GM18873 (cell line): ENCODE data around the gene IQGAP2.

Experiments
- ATAC-seq: cut with Tn5 transposase; IDR thresholded peaks from one replicate; pipeline ENCODE4 v1.9.1; 2021; ENCODE audit warnings: mild to moderate bottlenecking, moderate library complexity, moderate number of reproducible peaks; ENCODE audit not compliant: unreplicated experiment, low FRiP score

IQGAP2 gene

GRCh38 chr5:76693141-76693540 is 290.1 kb downstream of the IQGAP2 start:
- ATAC-seq: no peak

- ATAC-seq: no peak
Observed at GRCh38 chr5:76694317-76694716, 291.2 kb downstream of the IQGAP2 start.

GRCh38 chr5:76695346-76695745 is 292.3 kb downstream of the IQGAP2 start:
- no peak for ATAC-seq

GRCh38 chr5:76696251-76696650 is 293.2 kb downstream of the IQGAP2 start:
- ATAC-seq: no peak

GRCh38 chr5:76697670-76698069 is 294.6 kb downstream of the IQGAP2 start:
- no peak for ATAC-seq

DNA sequence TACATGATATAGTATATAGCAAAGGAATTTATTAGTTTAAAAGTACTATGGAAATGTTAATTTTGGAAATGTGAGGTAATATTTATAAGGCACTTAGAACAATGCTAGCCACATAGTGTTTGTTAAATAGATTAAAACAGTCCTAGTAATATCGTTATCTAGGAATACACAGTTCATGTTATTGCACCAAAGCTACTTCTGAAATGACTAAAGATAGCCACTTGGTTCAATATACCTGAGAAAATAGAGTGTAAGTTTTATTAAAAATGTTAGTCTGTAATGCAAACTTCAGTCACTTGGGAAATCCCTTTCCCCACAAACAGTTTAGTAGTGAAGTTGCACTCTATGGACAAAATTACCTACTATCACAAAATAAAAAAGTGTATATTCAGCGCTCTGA is 297.5 kb downstream of the IQGAP2 start:
- no peak for ATAC-seq

GRCh38 chr5:76701298-76701697 is 298.2 kb downstream of the IQGAP2 start:
- ATAC-seq: no peak

- ATAC-seq: no peak
Observed at GRCh38 chr5:76703707-76704106, 300.6 kb downstream of the IQGAP2 start.

- ATAC-seq: no peak
Observed at GRCh38 chr5:76704131-76704663, 301.1 kb downstream of the IQGAP2 start.

GRCh38 chr5:76705574-76705973 is 302.5 kb downstream of the IQGAP2 start:
- no peak for ATAC-seq

DNA sequence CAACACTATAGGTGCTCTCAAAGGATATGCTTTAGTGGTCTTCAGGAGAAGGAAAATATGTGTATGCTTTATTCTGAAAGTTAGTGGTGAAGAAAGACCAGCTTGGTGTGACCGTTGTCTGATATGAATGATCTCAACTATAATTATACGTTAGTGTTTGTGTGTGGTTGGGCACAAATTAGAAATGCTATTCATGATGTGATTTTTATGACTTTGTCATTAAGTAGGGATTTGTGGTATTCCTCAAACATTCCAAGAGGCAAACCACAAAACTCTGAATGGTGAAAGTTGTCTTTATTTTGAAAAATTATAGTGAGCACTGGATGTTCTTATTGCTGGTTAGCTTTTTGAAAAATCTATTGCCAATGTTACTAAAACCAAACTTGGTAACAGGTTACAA is 306.7 kb downstream of the IQGAP2 start:
- no peak for ATAC-seq

DNA sequence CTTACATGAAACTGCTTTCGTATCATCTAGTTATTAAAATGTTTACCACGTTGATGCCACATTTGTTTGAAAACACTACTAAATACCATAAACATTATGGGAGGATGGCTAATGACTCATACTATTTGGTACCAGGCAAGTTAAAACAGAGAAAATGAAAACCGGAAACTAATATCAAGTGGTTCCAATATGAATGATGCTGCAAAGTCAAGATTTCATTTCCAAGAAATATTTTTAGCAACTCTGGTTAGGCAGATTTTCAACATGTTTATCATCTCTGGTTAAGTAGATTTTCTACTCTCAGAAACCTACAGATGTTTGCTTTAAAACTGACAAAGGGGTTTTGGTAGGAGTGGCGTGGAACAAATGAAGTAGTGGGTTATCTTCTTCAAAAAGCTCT is 307.9 kb downstream of the IQGAP2 start:
- no peak for ATAC-seq

DNA sequence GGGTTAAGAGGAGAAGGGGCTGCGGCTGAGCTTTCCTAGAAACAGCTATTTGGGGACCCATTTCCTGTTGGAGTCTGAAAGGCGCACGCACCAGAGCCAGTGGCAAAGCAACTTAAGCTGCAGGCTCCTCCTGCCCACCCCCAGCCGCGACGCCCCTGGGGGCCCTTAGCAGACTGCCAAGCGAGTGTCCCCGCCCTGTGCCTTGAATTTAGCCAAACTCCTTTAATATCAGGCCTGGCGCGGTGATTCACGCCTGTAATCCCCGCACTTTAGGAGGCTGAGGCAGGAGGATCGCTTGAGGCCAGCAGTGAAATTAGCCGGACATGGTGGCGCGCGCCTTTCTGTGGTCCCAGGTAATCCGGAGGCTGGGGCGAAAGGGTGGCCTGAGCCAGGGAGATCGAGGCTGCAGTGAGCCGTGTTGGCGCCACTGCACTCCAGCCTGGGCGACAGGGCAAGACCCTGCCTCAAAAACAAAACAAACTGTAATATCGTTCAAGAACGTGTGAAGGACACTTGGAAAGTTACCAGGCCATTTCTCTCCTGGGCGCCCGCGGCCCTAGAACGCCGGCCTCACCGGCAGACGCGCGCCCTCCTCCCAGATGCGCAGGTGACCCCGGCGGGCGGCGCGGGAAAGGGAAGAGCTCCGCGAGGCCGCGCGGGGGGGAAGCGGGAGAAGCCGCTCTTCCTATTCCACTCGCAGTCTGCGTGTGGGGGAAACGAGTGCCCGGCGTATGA is 311.8 kb downstream of the IQGAP2 start:
- ATAC-seq: no peak

DNA sequence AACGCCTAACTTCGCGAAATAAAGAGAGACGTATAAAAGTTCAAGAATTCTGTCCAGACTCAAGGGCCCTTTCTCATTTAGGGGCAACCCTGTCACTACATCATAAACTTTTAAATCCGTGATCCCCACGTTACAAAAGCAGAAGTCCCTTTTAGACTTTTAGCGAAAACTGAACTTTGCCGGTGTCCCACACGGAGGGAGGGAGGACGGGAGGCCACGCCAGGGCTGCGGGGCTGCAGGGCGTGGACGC is 312.3 kb downstream of the IQGAP2 start:
- ATAC-seq: no peak

DNA sequence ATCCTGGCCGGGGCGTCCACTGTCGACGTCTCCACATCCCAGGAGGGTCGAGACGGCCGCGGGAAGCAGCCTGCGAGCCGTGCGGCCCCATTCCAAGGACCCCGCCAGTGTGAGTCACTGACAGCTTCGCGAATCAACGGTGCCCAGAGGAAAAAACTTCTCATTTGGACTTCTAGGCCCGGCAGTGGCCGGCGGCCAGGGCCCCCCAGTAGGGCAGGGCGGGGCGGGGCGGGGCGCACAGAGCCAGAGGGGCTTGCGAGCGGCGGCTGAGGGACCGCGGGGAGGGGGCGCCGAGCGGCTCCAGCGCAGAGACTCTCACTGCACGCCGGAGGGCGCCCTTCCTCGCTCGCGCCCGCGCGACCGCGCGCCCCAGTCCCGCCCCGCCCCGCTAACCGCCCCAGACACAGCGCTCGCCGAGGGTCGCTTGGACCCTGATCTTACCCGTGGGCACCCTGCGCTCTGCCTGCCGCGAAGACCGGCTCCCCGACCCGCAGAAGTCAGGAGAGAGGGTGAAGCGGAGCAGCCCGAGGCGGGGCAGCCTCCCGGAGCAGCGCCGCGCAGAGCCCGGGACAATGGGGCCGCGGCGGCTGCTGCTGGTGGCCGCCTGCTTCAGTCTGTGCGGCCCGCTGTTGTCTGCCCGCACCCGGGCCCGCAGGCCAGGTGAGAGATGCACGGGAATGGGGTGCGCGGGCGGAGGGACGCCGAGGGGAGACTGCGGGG is 312.8 kb downstream of the IQGAP2 start, which contains the start of gene F2R:
F2R (plus strand) TSS at position 391 of the 720 bp plus-strand sequence; CDS start at position 573, 182 bp downstream.
- ATAC-seq: no peak

- no peak for ATAC-seq
Observed at GRCh38 chr5:76716456-76717157, 313.5 kb downstream of the IQGAP2 start.

GRCh38 chr5:76717222-76718083 is 314.4 kb downstream of the IQGAP2 start:
- no peak for ATAC-seq

DNA sequence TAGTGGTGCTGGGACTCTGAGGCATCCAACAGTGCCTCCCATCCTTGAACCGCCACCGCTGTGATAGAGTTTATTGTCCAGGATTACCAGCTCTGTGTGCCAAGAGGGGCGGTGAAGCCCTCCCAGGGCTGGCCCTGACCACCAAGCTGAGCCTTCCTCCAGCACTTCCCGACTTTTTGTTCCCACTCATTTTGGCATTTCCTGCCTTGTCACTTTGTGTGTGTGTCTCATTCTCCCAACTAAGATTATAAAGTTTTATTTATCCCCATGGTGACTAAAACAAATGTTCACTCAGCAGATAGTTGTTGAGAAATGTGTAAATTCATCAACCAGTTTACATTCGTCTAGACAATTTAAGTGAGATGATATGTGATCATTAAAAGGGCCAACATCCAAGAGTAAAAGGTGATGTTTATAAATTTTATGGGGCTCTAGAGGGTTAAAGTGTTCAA is 315.3 kb downstream of the IQGAP2 start:
- no peak for ATAC-seq

DNA sequence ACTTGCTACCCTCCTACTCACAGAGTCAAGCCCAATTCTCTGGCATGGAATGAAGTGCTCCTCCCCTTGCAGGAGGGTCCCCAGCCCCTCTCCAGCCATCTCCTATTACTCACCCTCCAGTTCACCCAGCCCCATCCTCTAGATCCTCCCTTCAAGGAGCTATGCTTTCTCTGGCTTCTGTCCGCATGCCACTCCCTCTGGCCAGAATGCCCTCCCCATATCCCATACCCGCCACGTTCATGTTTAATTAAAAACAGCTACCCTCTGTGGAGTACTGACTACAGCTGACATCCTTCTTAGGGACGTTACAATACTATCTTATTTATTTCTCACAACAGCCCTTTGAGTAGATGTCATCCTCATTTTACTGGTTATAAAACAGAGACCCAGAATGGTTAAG is 315.8 kb downstream of the IQGAP2 start:
- ATAC-seq: no peak

- ATAC-seq: peak; percentile 85
Observed at GRCh38 chr5:76720988-76721569, 318.0 kb downstream of the IQGAP2 start.
